Endometrium (tissue), 2 donors: ENCODE data around the gene RAB6A.
"Not testable (repeated sequence)": the region's sequence is repeated elsewhere in the genome, so short reads cannot be mapped to it uniquely, and the experiment has no call there.

Experiments
- FAIRE-seq: peaks from 2 replicates; lab custom pipeline; 2012; peaks lifted over from hg19 to GRCh38; lab: Jason Lieb, UNC
- donor health status: control.
- donor health status: control.

The RAB6A gene

DNA sequence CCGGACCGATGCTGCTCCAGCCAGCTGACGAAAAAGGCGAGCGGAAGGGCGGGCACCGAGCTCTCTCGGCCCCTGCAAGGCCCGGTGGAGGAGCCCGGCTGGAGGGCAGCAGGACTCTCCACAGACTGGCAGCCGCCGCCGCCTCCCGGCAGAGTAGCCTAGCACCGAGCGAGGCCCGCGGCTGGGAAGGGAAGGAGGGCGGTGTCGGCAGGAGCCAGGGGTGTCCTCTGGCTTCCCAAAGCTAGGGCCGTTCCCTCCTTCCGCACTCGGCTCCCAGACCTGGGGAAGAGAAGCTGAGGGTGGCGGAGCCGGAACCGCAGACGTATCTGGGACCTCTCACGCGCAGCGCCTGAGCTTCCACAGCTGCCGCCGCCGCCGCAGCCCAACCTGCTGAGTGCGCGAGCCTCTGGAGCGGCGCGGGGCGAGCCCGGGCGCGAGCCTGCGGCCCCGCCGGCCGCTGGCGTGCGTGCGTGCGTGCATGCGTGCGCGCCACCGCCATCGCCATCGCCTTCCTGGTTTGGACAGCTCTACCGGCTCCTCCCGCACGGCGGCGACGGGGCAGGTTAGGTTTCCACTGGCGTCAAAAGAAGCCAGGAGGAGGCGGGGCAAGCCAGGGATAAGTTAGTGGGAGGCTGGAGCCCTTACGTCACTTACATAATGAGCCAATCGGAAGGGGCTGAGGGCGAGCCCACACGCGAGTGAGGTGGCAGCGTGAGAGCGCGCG, at the start of gene RAB6A:
TSS of gene RAB6A (minus strand) at position 396 of the 724 bp plus-strand sequence. CDS start 439 bp downstream, outside the sequence.
- FAIRE-seq: peak; percentile 94

DNA sequence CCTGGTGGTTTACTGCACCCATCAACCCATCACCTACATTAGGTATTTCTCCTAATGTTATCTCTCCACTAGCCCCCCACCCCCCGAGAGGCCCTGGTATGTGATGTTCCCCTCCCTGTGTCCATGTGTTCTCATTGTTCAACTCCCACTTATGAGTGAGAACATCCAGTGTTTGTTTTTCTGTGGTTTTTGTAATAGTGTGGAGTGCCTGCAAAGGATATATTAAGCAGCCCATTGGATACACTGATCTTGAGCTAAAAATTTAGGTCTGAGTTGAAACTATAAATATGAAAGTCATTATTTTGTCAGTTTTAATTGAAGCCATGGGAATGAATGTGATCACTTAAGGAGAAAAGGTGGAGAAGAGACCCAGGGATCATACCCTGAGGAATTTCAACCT, 49.8 kb upstream of the RAB6A start:
- no peak for FAIRE-seq

GRCh38 chr11:73808052-73808451, 47.2 kb upstream of the RAB6A start:
- FAIRE-seq: no peak

DNA sequence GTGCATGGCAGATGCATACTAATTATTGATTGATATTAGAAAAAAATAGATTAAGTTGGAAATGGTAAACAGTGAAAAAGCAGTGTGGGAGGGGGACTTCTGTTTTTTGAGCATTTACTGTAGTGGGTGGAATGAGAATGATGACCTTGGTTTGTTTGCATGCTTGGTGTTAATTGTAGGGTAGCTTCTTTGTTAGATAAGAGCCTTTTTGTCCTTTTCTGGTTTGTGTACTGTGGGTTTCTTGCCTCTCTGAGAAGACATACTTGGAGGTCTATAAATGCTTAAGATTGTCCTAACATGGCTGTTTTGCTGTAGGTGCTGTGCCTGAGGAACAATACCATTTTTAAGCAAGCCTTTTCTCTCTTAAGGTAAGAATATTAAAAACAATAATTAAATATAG, 43.8 kb upstream of the RAB6A start:
- FAIRE-seq: no peak

DNA sequence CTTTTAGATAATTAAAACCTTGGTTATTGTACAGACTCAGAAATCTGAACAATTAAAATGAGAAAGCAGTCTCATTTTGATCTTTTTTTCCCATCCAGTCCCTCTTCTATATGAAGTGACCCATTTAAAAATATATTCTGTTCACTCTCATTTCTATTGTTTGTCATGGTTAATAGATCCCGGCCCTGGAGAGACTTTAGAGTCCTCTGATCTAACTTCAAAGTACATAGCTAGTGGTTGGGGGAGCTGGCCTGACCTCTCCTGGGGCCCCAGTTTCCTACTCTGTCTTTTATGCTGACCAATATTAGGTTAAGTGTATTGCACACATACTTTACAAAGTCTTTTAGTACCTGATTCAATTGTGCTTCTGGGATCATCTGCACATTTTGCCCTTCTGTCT, 40.3 kb upstream of the RAB6A start:
- no peak for FAIRE-seq

GRCh38 chr11:73800276-73800806, 39.5 kb upstream of the RAB6A start:
- FAIRE-seq: no peak

GRCh38 chr11:73797457-73797856, 36.6 kb upstream of the RAB6A start:
- FAIRE-seq: no peak

DNA sequence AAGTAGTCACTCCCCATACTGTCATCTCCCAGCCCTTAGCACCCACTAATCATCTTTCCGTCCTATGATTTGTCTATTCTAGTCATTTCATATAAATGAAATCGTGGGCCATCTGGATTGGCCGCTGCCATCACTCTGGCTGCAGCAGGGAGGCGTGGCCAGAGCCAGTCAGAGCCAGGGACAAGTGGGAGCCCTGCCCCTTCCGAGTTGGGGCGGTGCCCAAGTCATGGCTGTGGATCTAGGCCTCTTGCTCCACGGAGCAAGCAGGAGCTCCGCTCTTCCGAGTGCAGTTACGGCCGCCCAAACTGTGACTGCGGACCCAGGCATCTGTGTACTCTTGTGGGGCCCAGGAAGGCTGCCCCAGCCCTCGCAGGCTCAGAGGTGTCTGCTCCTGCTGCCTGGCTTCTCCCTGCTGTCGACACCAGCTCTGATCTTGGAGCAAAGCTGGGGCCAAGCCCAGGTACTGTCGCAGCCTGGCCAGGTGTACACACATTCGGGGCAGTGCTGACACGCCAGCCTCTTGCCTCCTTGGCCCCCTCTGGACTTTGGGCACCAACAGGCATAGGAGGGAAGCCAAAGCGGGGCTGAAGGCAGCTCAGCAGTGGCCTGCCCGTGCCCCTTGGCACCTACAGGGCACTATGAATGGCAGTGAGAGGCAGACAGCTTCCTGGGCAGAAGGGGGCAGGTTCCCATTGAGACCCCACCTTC, 35.2 kb upstream of the RAB6A start:
- FAIRE-seq: no peak

- FAIRE-seq: no peak
Observed at GRCh38 chr11:73792584-73792983, 31.7 kb upstream of the RAB6A start.

- no peak for FAIRE-seq
Observed at GRCh38 chr11:73789279-73789670, 28.4 kb upstream of the RAB6A start.

DNA sequence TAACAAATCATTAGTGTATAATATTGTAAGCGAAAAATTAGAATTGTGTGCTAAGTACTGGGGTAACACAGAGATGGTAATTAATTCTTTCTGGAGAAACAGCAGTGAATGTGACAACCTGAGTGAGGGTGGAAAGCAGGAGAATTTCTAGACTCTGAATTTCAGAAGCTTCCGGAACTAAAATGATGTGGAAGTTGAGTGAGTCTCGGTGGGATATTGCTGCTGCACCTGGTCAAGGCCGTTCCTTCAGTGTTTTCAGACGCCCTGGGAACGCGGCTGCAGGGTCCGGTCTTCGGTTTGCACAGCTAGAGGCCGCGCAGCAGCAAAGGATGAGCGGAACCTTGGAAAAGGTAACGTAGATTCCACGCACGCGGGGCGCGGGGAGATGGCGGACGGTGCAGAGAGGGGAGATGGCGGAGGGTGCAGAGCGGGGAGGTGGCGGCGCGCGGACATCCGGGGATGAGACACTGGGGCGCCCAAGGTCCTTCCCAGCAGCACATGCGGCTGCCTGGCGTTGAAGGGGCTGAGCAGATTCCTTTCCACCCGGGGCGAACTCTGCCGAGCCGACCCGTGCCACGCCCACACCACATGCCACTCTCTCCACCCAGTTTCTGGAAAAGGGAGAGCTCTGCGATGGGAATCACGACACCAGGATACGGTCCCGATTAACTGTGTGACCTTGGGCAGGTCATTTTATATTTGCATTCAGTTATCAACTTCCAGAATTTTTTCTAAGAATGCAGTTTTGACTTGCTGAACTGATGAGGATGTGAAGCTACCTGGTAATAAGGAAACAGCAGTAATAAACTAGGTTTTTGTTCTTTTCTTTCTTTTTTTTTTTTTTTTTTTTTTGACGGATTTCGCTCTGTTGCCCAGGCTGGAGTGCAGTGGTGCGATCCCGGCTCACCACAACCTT, 27.0 kb upstream of the RAB6A start, which contains the start of gene MRPL48:
TSS of gene MRPL48 (plus strand) at position 232 of the 916 bp plus-strand sequence. CDS start at position 330, 98 bp downstream.
- FAIRE-seq: no peak

DNA sequence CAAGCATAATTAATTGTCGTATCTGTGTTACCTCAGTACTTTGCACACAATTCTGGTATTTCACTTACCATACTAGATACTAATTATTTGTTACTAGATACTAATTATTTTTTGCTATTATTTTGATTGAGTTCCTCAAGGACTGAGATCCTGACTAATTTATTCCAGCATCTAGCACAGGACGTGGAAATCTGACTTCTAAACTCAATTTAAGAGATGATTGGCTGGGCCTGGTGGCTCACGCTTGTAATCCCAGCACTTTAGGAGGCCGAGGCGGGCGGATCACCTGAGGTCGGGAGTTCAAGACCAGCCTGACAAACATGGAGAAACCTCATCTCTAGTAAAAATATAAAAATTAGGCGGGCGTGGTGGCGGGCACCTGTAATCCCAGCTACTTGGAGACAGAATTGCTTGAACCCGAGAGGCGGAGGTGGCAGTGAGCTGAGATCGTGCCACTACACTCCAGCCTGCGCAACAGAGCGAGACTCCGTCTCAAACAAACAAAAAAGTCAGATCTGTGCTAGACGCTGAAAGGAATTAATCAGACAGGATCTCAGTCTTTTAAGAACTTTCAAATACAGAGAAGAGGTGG, 26.3 kb upstream of the RAB6A start:
- no peak for FAIRE-seq

GRCh38 chr11:73785467-73785866, 24.6 kb upstream of the RAB6A start:
- FAIRE-seq: not testable (repeated sequence)

- no peak for FAIRE-seq
Observed at GRCh38 chr11:73784734-73785133, 23.9 kb upstream of the RAB6A start.

GRCh38 chr11:73784080-73784634, 23.3 kb upstream of the RAB6A start:
- FAIRE-seq: no peak

GRCh38 chr11:73783483-73784020, 22.7 kb upstream of the RAB6A start:
- no peak for FAIRE-seq

GRCh38 chr11:73781303-73781702, 20.4 kb upstream of the RAB6A start:
- no peak for FAIRE-seq

DNA sequence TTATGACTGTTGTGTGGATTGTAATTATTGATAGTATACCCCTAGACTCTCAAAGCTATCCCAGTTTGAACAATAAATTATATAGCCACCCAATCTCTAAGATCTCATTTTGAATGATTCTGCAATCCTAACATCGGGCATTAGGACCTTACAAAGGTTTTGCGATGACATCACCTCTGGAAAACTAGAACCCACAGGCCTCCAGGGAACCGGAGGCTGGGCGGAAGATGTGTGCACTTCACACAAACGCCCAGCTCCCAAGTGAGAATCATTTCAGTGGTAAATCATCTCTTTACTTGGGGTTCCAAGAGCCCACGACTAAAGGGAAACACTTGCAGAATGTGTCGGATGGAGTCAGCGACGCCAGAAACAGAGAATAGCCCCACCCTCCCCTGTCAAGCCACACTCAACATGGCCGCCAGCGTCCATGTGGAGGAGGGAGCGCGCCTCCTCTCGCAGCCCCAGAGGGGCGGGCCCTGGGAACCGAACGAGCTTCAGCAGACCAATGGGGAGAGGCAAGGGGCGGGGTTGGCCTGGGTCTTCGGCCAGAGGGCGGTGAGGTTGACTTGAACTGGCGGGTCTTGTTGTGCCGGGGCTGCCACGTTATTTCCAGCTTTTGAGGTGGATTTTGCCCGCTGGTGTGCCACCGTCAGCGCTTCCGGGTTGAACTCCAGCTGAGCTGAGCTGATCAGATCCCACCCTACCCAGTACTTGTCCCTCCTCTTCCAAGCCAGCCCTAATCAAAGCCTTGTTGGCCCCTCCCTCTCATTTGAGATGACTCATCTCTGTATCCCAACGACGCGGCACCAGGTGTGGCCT, 18.4 kb upstream of the RAB6A start:
- peak; percentile 89 for FAIRE-seq

DNA sequence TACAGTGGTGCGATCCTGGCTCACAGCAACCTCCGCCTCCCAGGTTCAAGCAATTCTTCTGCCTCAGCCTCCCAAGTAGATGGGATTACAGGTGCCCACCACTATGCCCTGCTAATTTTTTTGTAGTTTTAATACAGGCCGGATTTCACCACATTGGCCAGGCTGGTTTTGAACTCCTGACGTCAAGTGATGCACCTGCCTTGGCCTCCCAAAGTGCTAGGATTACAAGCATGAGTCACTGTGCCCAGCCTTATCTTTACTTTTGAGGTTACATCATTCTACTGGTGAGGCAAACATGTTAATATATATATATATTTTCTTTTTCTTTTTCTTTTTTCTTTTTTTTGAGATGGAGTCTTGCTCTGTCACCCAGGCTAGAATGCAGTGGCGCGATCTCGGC, 9.9 kb upstream of the RAB6A start:
- FAIRE-seq: not testable (repeated sequence)

DNA sequence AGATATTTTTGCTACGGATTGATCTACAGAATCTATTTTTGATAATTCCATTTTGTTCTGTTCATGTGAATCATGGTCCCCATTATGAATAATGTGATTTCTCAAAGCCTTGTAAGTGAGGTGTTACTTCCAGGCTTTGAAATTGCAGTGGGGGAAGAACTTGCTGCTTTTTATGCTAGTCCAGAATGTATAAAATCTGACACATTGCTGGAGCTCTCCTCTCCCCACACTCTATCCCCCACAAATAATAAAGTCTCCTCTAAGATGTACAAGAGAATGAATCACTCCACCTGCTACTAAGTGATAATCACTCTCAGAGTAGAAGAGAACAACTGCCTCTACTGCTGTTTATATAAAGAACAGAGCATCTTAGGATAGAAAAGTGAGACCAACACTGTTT, 5.9 kb upstream of the RAB6A start:
- no peak for FAIRE-seq
